CD4-positive, alpha-beta T cell treated with Interferon alpha-2 for 1 hour (primary cell): ENCODE data around the gene CARD14.

Source experiments
- DNase-seq, 2 donors: peaks; one replicate each; pipeline ENCODE4 v3.0.0-alpha.2; 2020 to 2022

The CARD14 gene

GRCh38 chr17:80212962-80213642 lies 43.3 kb downstream of the CARD14 start:
- DNase-seq, result peak in 1 of 2 donors; percentile 44

GRCh38 chr17:80213643-80213975 lies 43.8 kb downstream of the CARD14 start:
- DNase-seq, result no peak

DNA sequence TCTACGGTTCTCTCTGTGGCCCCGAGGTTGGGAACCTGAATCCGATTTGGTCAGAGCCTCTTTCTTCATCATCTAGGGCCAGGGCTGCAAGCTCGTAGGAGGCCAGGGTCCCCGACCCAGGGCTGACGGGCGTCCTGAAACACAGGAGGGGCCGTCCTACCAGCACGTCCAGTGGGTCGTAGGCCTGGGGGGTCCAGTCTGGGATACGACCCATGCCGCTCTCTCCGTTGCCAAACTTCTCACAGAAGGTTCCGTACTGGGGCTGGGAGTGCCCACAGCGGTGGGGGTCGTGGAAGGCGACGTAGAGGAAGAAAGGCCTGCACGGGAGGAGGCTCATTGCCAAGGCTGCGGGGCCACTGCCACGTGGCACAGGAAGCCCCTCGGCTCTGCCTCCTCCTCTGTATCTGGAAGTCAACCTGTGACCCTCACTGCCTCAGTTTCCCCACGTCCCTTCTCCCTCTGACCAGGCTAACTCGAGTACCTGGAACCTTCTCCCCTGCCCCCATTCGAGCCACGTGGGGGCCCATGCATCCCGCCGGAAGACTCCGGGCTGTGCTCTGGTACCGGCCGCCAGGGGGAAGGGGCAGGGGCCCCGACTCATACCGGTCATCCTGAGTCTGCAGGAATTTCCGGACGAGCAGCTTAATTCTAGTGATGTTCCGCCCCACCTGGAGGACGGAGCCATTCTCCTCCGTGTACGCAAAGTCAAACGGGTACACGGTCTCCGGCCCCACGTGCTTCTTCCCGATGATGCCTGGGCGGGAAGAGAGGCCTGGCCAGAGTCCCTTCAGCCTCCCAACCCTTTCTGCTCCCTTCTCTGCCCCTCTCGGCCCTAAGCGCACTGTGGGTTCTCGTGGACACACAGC lies 44.4 kb downstream of the CARD14 start:
- DNase-seq, result no peak

- DNase-seq, result no peak
Observed at GRCh38 chr17:80214878-80215210, 45.0 kb downstream of the CARD14 start.

GRCh38 chr17:80216473-80217456 lies 46.9 kb downstream of the CARD14 start:
- DNase-seq, result no peak

- DNase-seq, result no peak
Observed at GRCh38 chr17:80217703-80218362, 48.0 kb downstream of the CARD14 start.

- DNase-seq, result no peak
Observed at GRCh38 chr17:80218391-80218790, 48.6 kb downstream of the CARD14 start.

- DNase-seq, result peak; percentile 91 to 93
Observed at GRCh38 chr17:80219013-80219762, 49.4 kb downstream of the CARD14 start.

GRCh38 chr17:80219763-80220053 lies 49.9 kb downstream of the CARD14 start:
- no peak for DNase-seq

- DNase-seq, result peak; percentile 54 to 66
Observed at GRCh38 chr17:80220054-80220735, 50.4 kb downstream of the CARD14 start, which contains the start of the genes SGSH and SLC26A11. SGSH (minus strand) TSS chr17:80220333; CDS start chr17:80220313, 20 bp downstream. SLC26A11 (plus strand) TSS chr17:80220427; CDS start chr17:80221561, 1,134 bp downstream.

DNA sequence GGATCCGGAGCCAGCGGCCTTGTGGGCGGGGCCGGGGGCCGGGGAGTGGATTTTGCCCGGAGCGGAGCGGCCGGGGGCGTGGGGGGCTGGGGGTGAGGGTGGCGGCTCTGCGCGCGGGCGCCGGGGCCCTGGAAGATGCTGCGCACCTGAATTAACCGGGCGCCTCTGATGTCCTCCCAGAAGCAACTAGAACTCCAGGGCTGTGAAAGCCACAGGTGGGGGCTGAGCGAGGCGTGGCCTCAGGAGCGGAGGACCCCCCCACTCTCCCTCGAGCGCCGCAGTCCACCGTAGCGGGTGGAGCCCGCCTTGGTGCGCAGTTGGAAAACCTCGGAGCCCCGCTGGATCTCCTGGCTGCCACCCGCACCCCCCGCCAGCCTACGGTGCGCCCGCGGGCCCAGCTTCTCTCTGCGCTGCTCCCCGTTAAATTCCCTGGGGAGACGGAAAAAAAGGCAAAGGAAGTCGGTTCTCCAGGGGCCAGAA lies 50.9 kb downstream of the CARD14 start:
- DNase-seq, result peak in 1 of 2 donors; percentile 22

DNA sequence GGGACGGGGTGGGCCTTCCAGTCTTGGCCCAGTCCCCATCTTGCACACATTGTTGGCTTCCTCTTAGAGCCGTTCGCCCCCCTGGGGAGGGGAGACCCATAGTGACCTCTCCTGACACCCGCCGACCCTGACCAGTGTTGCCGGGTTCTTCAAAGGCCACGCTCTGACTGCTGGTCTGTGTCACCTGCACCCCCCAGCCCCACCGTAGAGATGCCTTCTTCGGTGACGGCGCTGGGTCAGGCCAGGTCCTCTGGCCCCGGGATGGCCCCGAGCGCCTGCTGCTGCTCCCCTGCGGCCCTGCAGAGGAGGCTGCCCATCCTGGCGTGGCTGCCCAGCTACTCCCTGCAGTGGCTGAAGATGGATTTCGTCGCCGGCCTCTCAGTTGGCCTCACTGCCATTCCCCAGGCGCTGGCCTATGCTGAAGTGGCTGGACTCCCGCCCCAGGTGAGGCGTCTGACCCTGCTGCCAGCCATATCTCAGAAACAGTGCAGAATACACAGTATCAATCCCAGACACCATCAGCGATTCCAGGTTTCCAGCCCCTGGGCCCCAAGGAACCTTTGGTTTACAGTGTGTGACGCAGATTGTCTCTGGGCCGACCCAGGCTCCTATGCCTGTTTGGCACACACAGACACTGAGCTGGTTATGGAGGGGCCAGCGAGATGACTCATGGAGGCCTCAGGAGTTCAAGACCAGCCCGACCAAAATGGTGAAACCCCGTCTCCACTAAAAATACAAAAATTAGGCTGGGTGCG lies 51.7 kb downstream of the CARD14 start:
- no peak for DNase-seq

DNA sequence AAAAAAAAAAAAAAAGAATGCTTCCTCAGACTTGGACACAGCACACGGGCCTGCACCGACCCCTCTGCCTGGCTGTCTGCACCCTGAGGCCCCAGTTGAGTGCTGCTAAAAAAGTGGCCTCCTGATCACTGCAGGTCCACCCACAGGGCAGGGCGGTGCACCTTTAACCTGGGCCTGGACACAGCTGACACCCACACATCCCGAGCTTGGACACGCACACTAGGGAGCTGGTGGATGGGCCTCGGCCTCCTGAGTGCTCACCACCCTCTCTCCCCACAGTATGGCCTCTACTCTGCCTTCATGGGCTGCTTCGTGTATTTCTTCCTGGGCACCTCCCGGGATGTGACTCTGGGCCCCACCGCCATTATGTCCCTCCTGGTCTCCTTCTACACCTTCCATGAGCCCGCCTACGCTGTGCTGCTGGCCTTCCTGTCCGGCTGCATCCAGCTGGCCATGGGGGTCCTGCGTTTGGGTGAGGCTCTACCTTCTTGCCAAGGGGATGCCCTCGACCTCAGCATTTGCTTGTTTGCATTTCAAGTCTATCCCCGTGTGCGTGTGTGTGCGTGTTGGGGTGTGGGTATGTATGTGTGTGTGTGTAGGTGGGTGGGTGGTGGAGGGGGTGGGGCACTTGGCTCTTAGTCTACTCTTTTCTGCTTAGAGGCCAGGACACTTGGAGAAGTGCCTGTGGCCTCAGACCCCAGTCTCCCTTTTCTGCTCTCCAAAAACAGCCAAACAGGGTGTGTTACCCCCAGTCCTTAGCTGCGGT lies 52.7 kb downstream of the CARD14 start:
- no peak for DNase-seq

DNA sequence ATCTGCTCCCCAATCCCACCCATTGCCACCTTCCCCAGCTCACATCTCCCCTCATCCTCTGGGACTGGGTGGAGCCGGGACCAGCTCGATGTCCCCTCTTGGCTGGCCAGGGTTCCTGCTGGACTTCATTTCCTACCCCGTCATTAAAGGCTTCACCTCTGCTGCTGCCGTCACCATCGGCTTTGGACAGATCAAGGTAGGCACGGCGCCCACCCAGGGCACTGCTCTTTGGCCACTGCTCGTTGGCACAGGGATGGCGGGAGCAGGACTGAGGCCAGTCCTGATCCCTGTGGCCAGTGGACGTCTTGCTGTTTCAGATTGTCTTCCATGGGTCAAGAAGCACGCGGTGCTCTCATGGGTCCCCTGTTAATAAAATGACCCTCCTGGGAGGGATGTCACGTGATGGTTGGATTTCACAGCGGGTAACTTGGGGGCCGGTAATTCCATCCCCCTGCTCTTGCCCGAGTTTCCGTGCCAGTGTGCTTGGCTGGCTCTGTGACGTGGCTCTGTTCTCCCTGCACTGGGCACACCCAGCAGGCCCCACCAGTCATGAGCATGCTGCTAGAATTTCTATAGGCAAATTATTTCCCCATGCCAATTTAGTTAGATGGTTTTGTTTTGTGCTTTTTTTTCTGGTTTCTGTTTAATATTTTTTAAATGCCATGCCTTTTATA lies 53.4 kb downstream of the CARD14 start:
- DNase-seq, result no peak

- no peak for DNase-seq
Observed at GRCh38 chr17:80223838-80224497, 54.1 kb downstream of the CARD14 start.

DNA sequence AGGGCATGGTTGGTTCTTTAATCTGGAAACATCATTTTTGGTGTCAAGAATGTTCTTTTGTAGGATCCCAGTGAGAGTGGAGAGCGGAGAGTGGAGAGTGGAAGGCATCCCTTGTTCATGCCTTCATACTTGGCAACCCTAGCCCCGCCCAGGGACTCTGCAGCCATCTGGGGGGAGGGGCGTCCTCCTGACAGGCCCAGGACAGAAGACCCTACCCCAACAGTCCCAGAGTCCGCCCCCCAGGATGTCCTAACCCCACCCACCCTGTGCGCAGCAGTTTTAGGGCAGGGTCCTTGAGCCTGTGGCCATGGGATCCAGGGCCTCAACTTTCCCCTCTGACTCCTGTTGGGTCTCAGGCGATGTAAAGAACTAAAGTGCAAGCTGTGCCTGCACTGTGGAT lies 54.9 kb downstream of the CARD14 start:
- no peak for DNase-seq

DNA sequence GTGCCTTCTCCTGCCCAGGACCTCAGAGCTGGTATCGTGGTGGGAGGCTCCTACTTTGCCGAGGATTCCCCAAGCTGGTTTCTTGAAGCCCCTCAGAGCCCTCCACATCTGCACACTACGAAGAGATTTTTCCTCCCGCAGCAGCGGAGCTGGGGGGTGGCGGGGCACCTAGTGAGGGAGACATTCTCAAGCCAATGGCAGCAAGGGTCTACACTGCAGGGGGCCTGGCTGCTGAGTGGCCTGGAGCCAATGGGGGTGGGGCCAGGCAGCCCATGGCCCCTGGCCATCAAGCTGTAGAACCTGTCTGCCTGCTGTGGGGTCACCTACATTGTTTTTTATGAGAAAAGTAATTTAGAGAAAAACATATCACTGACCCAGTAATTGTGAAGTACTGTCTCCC lies 55.4 kb downstream of the CARD14 start:
- no peak for DNase-seq

DNA sequence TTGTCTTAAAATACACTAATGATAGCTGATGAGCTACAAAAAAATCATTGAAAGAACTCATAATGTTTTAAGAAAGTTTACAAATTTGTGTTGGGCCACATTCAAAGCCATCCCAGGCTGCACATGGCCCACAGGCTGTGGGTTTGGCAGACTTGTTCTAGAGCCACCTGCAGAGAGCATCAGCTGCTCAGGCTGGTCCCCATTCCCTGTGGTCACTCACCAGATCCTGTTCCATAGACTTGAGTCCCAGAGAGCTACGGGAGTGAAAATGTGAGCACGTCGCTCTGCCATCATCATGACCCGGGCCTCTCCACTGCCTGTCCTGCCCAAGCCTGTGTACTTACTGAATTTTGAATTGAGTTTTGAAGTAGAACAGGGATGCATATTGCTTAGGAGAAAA lies 57.3 kb downstream of the CARD14 start:
- no peak for DNase-seq
